GM21825 (cell line): ENCODE results near the gene MAP3K7CL.

Source experiments
- ATAC-seq: cut with Tn5 transposase; IDR thresholded peaks from one replicate; pipeline ENCODE4 v1.9.1; 2021; ENCODE audit warnings: mild to moderate bottlenecking, moderate library complexity; ENCODE audit not compliant: unreplicated experiment

The MAP3K7CL gene

DNA sequence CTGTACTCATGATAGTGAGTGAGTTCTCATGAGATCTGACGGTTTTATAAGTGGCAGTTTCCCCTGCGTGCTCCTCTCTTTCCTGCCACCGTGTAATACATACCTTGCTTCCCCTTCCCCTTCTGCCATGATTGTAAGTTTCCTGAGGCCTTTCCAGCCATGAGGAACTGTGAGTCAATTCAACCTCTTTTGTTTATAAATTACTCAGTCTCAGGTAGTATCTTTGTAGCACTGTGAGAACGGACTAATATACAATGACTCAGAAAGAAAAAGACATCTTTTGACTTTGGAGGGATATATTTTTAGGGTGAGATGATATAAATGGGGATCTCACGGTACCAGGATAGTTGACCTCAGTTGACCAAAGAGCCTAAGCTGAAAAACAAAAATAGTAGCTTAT lies 93.6 kb downstream of the MAP3K7CL start:
- no peak for ATAC-seq
